GM19240 (cell line): ENCODE measurements around the gene NPC2.

Experiments
- DNase-seq: peaks from one replicate; pipeline ENCODE4 v3.0.0; 2011; ENCODE audit warnings: low spot score; ENCODE audit not compliant: insufficient read length

The NPC2 gene

GRCh38 chr14:74503291-74503937 is 10.3 kb upstream of the NPC2 start:
- no peak for DNase-seq

GRCh38 chr14:74502236-74503019 is 9.3 kb upstream of the NPC2 start:
- DNase-seq = no peak

GRCh38 chr14:74501691-74502090 is 8.6 kb upstream of the NPC2 start:
- no peak for DNase-seq

- no peak for DNase-seq
Observed at GRCh38 chr14:74501135-74501614, 8.1 kb upstream of the NPC2 start.

- DNase-seq = no peak
Observed at GRCh38 chr14:74500417-74501134, 7.5 kb upstream of the NPC2 start.

- DNase-seq = no peak
Observed at GRCh38 chr14:74495356-74495755, 2.3 kb upstream of the NPC2 start.

GRCh38 chr14:74493343-74494261 is 497 bp upstream of the NPC2 start, which contains the start of gene ISCA2:
TSS of gene ISCA2 (plus strand) at chr14:74493765. CDS start at chr14:74493775, 10 bp downstream.
- peak; percentile 97 for DNase-seq

- no peak for DNase-seq
Observed at GRCh38 chr14:74491956-74492775, 939 bp downstream of the NPC2 start.

- no peak for DNase-seq
Observed at GRCh38 chr14:74490486-74490885, 2.6 kb downstream of the NPC2 start.

- no peak for DNase-seq
Observed at GRCh38 chr14:74488786-74489397, 4.2 kb downstream of the NPC2 start.

- no peak for DNase-seq
Observed at GRCh38 chr14:74486164-74486563, 6.9 kb downstream of the NPC2 start.

GRCh38 chr14:74483321-74483720 is 9.8 kb downstream of the NPC2 start:
- DNase-seq = no peak

GRCh38 chr14:74482571-74482970 is 10.5 kb downstream of the NPC2 start:
- DNase-seq = no peak

- DNase-seq = no peak
Observed at GRCh38 chr14:74480046-74480445, 13.1 kb downstream of the NPC2 start.

- DNase-seq = no peak
Observed at GRCh38 chr14:74478996-74479635, 14.0 kb downstream of the NPC2 start.

- DNase-seq = no peak
Observed at GRCh38 chr14:74476607-74477006, 16.5 kb downstream of the NPC2 start.

- no peak for DNase-seq
Observed at GRCh38 chr14:74476107-74476506, 17.0 kb downstream of the NPC2 start.

- no peak for DNase-seq
Observed at GRCh38 chr14:74475678-74476077, 17.4 kb downstream of the NPC2 start.

GRCh38 chr14:74474376-74474775 is 18.7 kb downstream of the NPC2 start:
- DNase-seq = no peak
